Muscle of arm (tissue), 14 donors: ENCODE results near the gene OR2V2. TPM values are rescaled to one million over a fixed set of nuclear protein-coding genes. Genes with fewer than 3 reads are reported as not detected.
"Not testable (repeated sequence)": the region's sequence is repeated elsewhere in the genome, so short reads cannot be mapped to it uniquely, and the experiment has no call there.

Experiments used
- DNase-seq: peaks from one replicate; pipeline ENCODE4 v3.0.0-alpha.2; 2013
- long read RNA-seq, 11 donors: transcript quantifications; one replicate each; lab custom pipeline, GENCODE V29; 2026
- polyA plus RNA-seq, 12 donors: library from polyadenylated mRNA; unstranded; fragments of 120-200 nt; gene quantifications; one replicate each; pipeline ENCODE4 v1.2.1, GENCODE V29; 2013; ENCODE audit not compliant: insufficient read length in 12 of 12

Gene OR2V2, protein sequence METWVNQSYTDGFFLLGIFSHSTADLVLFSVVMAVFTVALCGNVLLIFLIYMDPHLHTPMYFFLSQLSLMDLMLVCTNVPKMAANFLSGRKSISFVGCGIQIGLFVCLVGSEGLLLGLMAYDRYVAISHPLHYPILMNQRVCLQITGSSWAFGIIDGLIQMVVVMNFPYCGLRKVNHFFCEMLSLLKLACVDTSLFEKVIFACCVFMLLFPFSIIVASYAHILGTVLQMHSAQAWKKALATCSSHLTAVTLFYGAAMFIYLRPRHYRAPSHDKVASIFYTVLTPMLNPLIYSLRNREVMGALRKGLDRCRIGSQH
- under 1 TPM in 2 of 12 donors, not detected in 10; 0.04 to 0.07 TPM for polyA plus RNA-seq
- long read RNA-seq, donor 1: 0 reads
- long read RNA-seq, donor 2: 0 reads
- long read RNA-seq, donor 3: 0 reads
- long read RNA-seq, donor 4: 0 reads
- long read RNA-seq, donor 5: 0 reads
- long read RNA-seq, donor 6: 0 reads
- long read RNA-seq, donor 7: 0 reads
- long read RNA-seq, donor 8: 0 reads
- long read RNA-seq, donor 9: 0 reads
- long read RNA-seq, donor 10: 0 reads
- long read RNA-seq, donor 11: 0 reads

DNA sequence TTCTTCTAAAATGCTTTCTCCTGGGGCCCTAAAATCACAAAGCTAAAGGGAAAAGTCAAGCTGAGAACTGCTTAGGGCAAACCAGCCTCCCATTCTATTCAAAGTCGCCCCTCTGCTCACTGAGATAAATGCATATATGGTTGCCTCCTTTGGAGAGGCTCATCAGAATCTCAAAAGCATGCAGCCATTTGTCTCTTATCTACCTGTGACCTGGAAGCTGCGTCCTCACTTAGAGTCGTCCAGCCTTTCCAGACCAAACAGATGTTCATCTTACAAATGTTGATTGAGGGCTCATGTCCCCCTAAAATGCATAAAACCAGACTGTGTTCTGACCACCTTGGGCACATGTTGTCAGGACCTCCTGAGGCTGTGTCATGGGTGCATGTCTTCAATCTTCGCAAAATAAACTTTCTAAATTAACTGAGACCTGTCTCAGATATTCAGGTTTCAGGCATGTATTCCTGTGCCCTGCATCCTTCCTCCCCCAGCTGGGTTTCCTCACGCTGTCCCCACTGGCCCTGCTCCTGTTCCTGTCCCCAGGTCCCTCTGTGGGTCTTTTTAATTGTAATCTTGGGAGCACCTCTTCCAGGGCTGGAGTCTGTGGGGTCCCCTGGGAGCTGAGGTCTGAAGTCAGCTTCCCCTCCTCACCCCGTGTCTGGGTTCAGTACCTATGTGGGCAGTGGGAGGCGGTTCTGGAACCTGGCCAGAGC lies at the start of gene OR2V2:
TSS of gene OR2V2 (plus strand) at position 660 of the 710 bp plus-strand sequence. CDS start 7,357 bp downstream, outside the sequence.
- DNase-seq: not testable (repeated sequence)

DNA sequence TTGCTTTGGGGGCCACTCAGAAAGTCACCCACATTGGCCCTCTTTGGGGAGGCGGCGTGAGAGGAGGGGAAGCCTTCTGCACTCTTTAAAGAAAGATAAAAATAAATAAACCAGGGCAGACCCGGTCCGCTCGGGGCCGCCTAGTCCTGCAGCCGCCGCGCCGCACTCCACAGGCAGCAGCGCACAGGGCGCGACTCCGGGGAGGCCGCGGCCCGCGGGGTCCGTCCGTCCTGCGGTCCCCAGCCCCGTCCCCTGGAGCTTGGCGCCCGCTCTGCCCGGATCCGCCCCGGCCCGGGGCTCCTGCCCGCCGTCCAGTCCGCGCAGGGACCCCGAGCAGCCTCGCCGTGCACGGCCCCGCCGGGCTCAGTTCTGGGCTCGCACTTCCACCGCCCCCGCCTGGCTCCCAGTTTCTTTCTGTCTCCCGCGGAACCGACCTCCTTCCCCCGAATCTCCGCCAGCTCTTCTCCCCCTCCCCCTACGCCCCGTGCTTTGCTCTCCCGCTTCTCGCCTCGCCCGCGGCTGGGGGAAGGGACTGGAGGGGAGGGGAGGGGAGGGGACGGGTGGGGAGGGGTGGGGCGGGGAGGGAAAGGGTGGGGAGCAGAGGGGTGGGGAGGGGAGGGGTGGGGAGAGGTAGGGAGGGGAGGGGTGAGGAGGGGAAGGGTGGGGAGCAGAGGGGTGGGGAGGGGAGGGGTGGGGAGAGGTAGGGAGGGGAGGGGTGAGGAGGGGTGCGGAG lies 49.5 kb upstream of the OR2V2 start:
- not testable (repeated sequence) for DNase-seq

DNA sequence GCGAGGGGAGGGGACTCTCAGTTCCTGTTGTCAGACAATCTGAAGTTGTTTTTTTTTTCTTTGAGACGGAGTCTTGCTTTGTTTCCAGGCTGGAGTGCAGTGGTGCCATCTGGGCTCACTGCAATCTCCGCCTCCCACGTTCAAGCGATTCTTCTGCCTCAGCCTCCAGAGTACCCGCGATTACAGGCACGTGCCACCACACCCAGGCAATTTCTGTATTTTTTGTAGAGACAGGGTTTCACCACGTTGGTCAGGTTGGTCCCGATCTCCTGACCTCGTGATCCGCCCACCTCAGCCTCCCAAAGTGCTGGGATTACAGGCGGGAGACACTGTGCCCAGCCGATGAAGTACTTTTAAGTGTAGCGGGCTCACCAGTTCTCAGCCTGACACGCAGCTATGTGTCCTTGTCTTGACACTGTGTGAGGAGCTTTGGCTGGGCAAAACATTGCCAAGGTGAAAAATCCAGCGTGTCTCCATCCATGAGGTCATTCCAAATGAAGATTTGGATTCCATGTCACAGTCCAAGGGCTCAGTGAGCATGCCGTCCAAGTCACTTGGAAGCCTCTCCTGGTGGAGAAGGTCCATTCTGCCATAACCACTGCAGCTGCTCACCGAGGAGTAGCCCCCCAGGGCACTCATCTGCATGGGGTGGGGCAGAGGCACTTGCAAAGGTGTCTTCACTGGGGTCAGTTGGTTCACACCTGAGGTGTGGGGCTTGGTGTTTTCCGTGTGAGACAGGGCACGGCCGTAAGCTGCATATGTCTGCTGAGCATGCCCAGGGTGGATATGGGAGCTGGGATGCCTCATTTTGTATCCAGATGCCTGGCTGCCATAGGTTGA lies 48.4 kb upstream of the OR2V2 start:
- no peak for DNase-seq

DNA sequence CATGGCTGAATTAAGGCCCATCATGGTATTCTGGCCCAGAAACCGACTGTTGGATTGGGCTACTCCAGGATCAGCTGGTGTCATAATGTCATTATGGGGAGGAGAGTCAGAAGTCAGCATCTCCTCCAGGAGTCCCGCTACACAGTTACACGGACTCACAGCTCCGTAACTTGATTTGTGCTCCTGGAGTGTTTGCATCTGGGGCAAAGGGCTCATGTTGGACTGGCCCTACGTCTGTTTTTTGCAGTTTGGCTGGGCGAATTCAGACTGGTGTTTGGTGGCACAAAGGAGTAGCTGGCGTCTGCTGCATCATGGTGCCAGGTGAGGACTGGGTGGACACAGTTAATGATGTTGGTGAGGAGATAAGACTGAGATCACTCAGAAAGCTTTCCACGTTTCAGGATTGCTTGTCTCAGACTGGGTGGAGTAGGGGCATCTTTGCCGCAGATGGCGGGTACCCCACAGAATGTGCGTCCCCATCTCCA lies 47.7 kb upstream of the OR2V2 start:
- DNase-seq: no peak

DNA sequence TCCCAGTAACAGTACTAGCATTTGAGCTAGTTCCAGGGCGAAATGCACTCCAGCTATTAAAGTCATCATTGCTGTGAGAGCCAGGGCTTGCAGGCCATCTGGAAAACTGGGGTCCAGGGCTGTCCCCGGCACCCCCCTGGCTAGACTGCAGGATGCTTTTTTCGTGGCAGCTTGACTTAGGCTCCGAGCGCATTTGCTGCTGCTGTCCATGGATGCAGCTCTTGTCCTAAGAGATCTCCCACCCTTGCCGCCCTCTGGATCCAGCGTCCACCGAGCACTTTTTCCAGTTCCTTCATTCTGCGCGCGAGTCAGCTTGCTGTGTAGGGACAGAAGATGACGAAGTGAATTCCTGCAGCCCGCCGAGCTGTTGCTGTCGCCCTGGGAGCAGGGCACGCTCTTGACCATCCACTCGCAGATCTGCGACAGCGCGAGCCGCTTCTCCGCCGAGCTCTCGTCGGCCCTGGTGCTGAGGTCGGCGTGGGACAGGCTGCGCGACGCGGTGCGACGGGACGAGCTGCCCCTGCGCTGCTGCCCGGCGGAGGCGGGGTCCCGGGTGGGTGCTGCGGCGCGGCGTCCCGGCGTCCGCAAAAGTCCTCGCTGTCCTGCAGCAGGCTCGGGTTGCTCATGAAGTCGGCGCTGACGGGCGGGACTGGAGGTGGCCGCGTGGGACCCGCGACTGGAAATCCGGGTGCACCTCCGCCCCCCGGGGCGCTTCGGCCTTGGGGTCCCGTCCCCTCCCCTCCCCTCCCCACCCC lies 47.1 kb upstream of the OR2V2 start:
- DNase-seq: no peak

DNA sequence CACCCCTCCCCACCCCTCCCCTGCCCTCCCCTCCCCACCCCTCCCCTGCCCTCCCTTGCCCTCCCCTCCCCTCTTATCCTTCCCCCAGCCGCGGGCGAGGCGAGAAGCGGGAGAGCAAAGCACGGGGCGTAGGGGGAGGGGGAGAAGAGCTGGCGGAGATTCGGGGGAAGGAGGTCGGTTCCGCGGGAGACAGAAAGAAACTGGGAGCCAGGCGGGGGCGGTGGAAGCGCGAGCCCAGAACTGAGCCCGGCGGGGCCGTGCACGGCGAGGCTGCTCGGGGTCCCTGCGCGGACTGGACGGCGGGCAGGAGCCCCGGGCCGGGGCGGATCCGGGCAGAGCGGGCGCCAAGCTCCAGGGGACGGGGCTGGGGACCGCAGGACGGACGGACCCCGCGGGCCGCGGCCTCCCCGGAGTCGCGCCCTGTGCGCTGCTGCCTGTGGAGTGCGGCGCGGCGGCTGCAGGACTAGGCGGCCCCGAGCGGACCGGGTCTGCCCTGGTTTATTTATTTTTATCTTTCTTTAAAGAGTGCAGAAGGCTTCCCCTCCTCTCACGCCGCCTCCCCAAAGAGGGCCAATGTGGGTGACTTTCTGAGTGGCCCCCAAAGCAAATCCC lies 46.2 kb upstream of the OR2V2 start:
- not testable (repeated sequence) for DNase-seq

DNA sequence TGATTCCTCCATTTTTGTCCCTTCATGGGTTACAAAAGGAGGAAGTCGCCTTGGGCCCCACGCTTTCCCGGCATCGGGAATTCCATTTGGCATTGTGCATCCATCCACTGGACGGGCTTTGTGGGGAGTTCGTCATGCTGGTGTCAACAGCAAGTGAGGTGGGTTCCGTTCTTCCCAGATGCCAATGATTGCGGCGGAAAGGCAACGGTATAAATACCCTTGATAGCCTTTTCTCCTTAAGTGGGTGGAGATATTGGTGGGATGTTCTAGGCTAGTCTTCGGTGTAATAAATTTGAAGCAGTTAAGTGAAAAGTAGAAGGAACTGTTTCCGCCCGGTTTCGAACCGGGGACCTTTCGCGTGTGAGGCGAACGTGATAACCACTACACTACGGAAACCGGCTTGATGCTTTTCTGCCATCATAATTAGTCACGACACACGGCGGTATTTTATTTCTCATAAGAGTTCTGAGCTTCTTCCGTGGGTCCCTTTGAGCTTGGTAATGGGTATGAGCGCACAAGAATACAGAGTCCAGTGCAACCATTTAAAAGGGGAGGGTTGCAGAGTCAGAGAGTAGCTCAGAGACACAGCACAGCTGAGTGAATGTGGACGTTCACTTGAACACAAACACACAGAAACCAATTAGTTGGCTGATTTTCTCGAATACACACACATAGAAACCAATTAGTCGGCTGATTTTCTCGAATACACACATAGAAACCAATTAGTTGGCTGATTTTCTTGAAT lies 45.3 kb upstream of the OR2V2 start:
- not testable (repeated sequence) for DNase-seq

DNA sequence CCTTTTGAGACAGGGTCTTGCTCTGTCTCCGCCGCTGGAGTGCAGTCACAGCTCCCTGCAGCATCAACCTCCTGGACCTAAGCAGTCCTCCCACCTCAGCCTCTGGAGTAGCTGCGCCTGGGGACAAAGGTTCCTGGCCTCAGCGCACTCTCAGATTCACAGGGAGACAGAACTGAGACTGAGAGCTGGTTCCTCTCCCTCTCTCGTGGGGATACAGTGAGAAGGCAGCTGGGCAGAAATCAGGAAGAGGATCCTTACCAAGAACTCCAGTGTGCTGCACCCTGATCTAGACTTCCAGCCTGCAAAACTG lies 43.2 kb upstream of the OR2V2 start:
- not testable (repeated sequence) for DNase-seq

DNA sequence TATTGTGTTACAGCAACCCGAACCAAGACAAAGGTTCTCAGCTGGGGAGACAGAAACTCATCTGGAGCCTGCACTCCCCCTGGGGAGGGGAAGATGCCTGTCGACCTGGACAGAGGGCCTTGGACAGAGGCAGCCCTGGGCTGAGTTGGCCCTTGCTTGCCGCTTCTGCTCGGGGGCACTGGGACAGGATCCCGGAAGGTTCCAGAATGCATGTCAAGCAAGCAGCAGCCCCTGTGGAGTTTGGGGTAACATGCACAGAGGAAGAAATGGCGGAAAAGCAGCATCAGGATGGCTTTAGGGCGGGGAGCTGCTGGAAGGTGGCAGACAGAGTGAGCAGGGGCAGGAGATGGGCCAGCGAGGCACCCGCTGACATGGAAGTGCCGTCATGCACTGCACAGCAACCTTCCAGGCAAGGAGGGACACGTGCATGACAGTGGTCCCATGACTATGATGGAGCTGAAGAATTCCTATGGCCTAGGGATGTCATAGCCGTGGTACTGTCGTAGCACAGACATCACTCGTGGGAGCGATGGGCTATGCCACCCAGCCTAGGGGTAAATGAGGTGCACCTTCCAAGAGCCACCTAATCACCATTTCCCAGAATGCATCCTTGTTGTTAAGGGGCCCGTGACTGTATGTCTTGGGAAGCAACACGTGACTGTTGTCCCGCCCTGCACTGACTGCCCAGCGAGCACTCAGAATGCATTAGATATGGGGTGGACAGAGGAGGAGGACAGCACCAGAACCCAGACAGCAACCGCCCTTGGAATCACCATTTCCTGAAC lies 42.6 kb upstream of the OR2V2 start:
- not testable (repeated sequence) for DNase-seq

DNA sequence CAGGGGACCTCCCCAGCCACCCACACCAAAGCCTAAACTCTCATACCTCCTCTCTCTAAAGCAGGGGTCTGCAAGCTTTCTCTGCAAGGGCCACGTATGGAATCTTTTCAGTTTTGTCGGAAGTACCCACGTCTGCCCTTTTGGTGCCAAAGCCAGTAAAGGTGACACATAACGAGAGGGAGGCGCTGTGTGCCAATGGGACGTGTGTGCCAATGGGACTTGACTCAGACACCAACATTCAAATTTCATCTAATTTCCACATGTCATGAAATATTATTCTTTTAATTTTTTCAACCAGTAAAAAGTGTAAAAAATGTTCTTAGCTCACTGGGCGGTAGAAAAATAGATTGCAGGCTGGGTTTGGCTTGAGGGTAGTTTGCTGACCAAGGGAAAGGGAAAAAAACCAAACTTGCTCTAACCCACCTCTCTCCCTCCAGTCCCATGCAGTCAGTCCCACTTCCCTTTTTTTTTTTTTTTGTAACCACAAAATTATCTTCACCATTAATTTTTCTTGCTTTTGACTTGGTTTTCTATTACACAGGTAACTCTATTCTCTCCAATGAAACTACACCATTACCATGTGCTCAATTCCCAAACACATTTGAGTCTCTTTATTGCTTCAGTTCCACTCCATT lies 41.9 kb upstream of the OR2V2 start:
- DNase-seq: no peak

DNA sequence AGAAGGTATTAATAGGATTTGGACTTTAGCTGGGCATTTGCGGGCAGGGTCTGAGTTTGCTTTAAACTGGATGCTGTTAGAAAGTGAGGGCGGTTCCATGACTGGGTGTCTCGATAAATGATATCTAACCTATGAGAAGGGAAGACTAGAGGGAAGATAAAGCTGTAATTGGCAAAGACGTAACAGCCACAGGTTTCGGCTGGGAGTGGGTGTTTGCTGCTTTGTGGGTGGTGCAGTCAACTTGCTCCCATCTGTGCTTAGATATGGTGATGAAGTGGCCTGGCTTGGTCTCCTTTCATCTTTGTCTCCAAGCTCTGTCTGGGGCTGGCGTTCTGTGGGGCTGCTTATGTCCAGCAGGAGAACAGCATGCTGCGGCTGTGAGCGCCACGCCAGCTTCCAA lies 39.7 kb upstream of the OR2V2 start:
- no peak for DNase-seq

DNA sequence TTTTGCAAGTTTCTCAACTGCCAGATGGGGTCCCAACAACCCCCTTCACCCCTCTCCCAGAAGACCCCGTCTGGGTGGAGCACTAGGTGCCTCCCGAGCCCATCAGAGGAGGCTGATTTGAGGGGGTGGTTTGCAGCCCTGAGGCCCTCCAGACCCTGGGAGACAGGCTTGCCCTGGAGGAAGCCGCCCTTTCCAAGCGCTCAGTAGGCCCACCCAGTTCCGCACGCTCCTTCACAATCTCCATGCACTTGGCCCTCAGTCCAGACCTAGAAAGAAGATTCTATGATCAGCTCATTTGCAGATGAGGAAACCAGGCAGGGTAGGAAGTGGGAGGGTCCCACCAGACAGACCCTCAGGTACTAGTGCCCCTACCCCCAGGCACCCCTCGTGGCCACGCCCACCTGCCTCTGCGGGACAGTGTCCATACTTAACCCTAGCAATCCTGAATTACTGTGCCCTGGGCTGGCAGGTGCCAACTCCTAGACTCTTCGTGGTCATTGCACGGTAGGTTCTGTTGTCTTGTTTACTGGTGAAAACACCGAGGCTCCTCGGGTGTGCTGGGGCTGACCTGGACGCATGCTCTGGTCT lies 38.7 kb upstream of the OR2V2 start:
- DNase-seq: no peak

DNA sequence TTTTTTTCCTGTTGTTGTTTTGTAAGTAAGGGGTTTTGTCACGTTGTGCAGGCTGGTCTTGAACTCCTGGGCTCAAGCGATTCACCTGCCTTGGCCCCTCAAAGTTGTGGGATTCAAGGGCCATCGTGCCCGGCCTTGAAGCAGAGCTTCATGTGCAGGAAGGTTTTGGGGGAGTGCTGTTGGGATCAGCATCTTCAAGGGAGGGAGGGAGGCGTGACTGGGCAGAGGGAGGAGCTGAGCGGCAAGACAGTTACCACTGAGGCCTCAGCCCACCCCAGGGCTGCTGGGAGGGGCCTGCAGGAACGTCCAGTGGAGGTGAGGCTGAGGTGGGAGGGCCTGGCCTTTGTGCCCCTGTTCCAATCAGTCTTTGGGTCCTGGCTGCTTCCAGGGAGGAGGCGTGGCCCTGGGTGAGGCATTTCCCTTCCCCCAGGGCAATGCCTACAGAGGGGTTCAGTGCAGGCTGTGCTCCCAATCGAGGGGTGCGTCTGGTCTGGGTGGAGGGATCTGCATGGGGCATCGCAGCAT lies 37.8 kb upstream of the OR2V2 start:
- no peak for DNase-seq

DNA sequence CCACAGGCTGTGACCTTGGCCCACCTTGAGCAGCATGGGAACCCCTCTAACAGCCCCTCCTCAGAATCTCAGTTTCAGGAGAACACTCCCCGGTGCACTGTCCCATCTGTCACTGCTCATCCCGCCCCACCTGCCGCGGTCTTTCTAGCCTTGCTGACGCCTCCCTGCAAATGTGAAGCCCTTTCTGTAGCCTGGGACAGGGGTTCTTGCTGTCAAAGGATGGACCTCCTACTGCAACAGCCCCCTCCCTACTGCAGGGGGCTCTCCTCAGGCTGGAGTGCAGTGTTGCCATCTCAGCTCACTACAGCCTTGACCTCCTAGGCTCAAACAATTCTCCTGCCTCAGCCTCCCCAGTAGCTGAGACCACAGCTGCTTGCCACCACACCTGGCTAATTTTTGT lies 36.4 kb upstream of the OR2V2 start:
- DNase-seq: no peak

DNA sequence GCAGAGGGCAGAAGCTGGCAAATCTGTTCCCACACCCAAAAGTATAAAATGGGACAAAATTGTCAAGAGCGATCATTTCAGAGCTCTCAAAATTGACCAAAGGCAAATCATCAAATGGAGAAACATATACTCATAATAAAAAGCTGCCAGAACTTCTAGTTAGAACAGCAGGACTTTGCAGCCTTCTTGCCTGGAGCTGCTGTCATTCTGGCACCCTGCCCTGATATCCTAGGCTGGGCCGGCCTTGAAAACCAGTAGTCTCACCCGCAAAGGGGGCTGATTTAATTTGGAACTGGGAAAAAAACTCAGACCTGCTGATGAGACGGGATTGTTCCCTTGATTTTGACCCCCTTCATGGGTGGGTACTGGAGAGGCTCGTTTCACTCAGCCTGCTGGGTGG lies 34.9 kb upstream of the OR2V2 start:
- no peak for DNase-seq

DNA sequence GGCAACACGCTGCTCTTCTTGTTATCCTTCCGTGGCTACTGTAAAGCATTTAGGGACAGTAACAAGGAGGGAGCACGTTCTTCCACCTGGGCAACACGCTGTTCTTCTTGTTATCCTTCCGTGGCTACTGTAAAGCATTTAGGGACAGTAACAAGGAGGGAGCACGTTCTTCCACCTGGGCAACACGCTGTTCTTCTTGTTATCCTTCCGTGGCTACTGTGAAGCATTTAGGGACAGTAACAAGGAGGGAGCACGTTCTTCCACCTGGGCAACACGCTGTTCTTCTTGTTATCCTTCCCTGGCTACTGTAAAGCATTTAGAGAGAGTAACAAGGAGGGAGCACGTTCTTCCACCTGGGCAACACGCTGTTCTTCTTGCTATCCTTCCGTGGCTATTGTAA lies 33.8 kb upstream of the OR2V2 start:
- DNase-seq: not testable (repeated sequence)

DNA sequence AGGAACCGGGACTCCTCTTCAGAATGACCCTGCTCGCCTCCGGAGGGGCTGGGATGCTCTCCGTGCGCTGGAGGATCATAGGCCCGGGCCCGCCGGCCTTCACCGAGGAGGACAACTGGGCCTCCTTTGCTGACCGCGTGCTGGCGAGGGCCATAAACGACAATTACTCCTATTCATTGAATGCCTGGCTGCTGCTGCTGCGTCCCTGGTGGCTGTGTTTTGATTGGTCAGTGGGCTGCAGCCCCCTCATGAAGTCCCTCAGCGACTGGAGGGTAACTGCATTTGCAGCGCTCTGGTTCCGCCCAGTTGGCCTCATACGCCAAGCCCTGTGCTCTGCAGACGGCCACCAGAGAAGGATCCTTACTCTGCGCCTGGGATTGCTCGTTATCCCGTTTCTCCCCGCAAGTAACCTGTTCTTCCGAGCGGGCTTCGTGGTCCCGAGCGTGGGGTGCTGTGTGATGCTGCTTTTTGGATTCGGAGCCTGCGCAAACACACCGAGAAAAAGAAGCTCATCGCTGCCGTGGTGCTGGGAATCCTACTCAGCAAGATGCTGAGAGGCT lies 33.0 kb upstream of the OR2V2 start:
- no peak for DNase-seq
